ENCODE measurements around the gene ADGRE3. TPM values are rescaled to one million over a fixed set of nuclear protein-coding genes. Genes with fewer than 3 reads are reported as not detected.

The ADGRE3 gene
- total and polyA plus RNA-seq, 4 donors = 0.63 TPM; not detected in 3

GRCh38 chr19:14699641-14700040 lies 25.0 kb upstream of the ADGRE3 start:
- no peak overlapping the region for H3K27ac ChIP-seq (ENCODE audit: low read depth in 1 of 2, low read length in 2 of 2)
- DNase-seq (no peak), ATAC-seq (ENCODE audit: low FRiP score) (no peak)
- H3K27me3 ChIP-seq (ENCODE audit: control insufficient read depth in 1 of 2, insufficient read depth in 2 of 2, low read length in 1 of 2) = no peaks in the 10 kb centered on the region
- H3K4me1 ChIP-seq (ENCODE audit: control insufficient read depth in 1 of 2, insufficient read depth in 2 of 2, low read length in 2 of 2) = no peaks in the 10 kb centered on the region
- intact Hi-C loops (cut with DNase I) = no loop called here
- no peaks in the 10 kb centered on the region for H3K9me3 ChIP-seq (ENCODE audit: control insufficient read depth, low read length)
- WGBS, 2 donors = 56 to 58% methylated on average over 8 of the region's 8 CpGs
- no peak overlapping the region for H3K4me3 ChIP-seq (ENCODE audit: low read length in 2 of 2)
- H3K36me3 ChIP-seq (ENCODE audit: control insufficient read depth in 1 of 2, insufficient read depth in 2 of 2, low read length in 1 of 2) = peaks cover 18 to 26% of the 10 kb centered on the region in 2 donors

GRCh38 chr19:14695471-14695870 lies 20.8 kb upstream of the ADGRE3 start:
- Histone ChIP-seq H3K27me3 (ENCODE audit: control insufficient read depth in 1 of 2, insufficient read depth in 2 of 2, low read length in 1 of 2) (no peaks in the 10 kb centered on the region), H3K36me3 (ENCODE audit: control insufficient read depth in 1 of 2, insufficient read depth in 2 of 2, low read length in 1 of 2) (peaks cover 7 to 16% of the 10 kb centered on the region in 2 donors), H3K27ac (ENCODE audit: low read depth in 1 of 2, low read length in 2 of 2) (no peak overlapping the region), H3K4me3 (ENCODE audit: low read length in 2 of 2) (no peak overlapping the region), H3K4me1 (ENCODE audit: control insufficient read depth in 1 of 2, insufficient read depth in 2 of 2, low read length in 2 of 2) (no peaks in the 10 kb centered on the region), H3K9me3 (ENCODE audit: control insufficient read depth, low read length) (no peaks in the 10 kb centered on the region)
- ATAC-seq (ENCODE audit: low FRiP score) (no peak), DNase-seq (no peak)
- intact Hi-C loops (cut with DNase I) = no loop called here
- WGBS, 2 donors = 92% methylated on average over 5 of the region's 5 CpGs

- H3K4me3 ChIP-seq (ENCODE audit: low read length in 2 of 2) = no peak overlapping the region
- H3K4me1 ChIP-seq (ENCODE audit: control insufficient read depth in 1 of 2, insufficient read depth in 2 of 2, low read length in 2 of 2) = no peaks in the 10 kb centered on the region
- no peaks in the 10 kb centered on the region for H3K27me3 ChIP-seq (ENCODE audit: control insufficient read depth in 1 of 2, insufficient read depth in 2 of 2, low read length in 1 of 2)
- H3K36me3 ChIP-seq (ENCODE audit: control insufficient read depth in 1 of 2, insufficient read depth in 2 of 2, low read length in 1 of 2) = peaks cover 7 to 14% of the 10 kb centered on the region in 2 donors
- DNase-seq (no peak), ATAC-seq (ENCODE audit: low FRiP score) (no peak)
- no peak overlapping the region for H3K27ac ChIP-seq (ENCODE audit: low read depth in 1 of 2, low read length in 2 of 2)
- intact Hi-C loops (cut with DNase I) = no loop called here
- no peaks in the 10 kb centered on the region for H3K9me3 ChIP-seq (ENCODE audit: control insufficient read depth, low read length)
- WGBS, 2 donors = 87 to 88% methylated on average over 13 of the region's 13 CpGs
These were observed 20.1 kb upstream of the ADGRE3 start for GRCh38 chr19:14694641-14695266.

- Histone ChIP-seq H3K36me3 (ENCODE audit: control insufficient read depth in 1 of 2, insufficient read depth in 2 of 2, low read length in 1 of 2) (peaks cover 0 to 5% of the 10 kb centered on the region in 2 donors), H3K4me1 (ENCODE audit: control insufficient read depth in 1 of 2, insufficient read depth in 2 of 2, low read length in 2 of 2) (no peaks in the 10 kb centered on the region), H3K27me3 (ENCODE audit: control insufficient read depth in 1 of 2, insufficient read depth in 2 of 2, low read length in 1 of 2) (no peaks in the 10 kb centered on the region), H3K9me3 (ENCODE audit: control insufficient read depth, low read length) (no peaks in the 10 kb centered on the region), H3K27ac (ENCODE audit: low read depth in 1 of 2, low read length in 2 of 2) (peak within 1 kb of the TSS in 1 of 2 donors; percentile 97), H3K4me3 (ENCODE audit: low read length in 2 of 2) (peak within 1 kb of the TSS; percentile 95 to 100)
- ATAC-seq (ENCODE audit: low FRiP score) (peak; percentile 98), DNase-seq (peak; percentile 98 to 100)
- intact Hi-C loops (cut with DNase I) = loop anchor here in 1 of 2 donors (2.0 kb wide), 1 partner anchor 115 kb away; no protein-coding TSS in a partner anchor
- 0 to 1% methylated on average over 56 to 66 of the region's 66 CpGs for WGBS, 2 donors
These were observed 15.2 kb upstream of the ADGRE3 start, which contains the start of gene ZNF333 for GRCh38 chr19:14689598-14690503. ZNF333 (plus strand) TSS chr19:14690048; CDS start chr19:14693492, 3,444 bp downstream.

GRCh38 chr19:14686411-14686810 lies 11.8 kb upstream of the ADGRE3 start:
- Histone ChIP-seq H3K9me3 (ENCODE audit: control insufficient read depth, low read length) (no peaks in the 10 kb centered on the region), H3K27ac (ENCODE audit: low read depth in 1 of 2, low read length in 2 of 2) (no peak overlapping the region), H3K4me1 (ENCODE audit: control insufficient read depth in 1 of 2, insufficient read depth in 2 of 2, low read length in 2 of 2) (no peaks in the 10 kb centered on the region), H3K27me3 (ENCODE audit: control insufficient read depth in 1 of 2, insufficient read depth in 2 of 2, low read length in 1 of 2) (no peaks in the 10 kb centered on the region), H3K4me3 (ENCODE audit: low read length in 2 of 2) (no peak overlapping the region), H3K36me3 (ENCODE audit: control insufficient read depth in 1 of 2, insufficient read depth in 2 of 2, low read length in 1 of 2) (no peaks in the 10 kb centered on the region)
- 47 to 49% methylated on average over 3 of the region's 3 CpGs for WGBS, 2 donors
- ATAC-seq (ENCODE audit: low FRiP score) (no peak), DNase-seq (no peak)
- intact Hi-C loops (cut with DNase I) = no loop called here

GRCh38 chr19:14683439-14683838 lies 8.8 kb upstream of the ADGRE3 start:
- no peak for DNase-seq
- no peak for ATAC-seq (ENCODE audit: low FRiP score)
- H3K36me3 ChIP-seq (ENCODE audit: control insufficient read depth in 1 of 2, insufficient read depth in 2 of 2, low read length in 1 of 2) = no peaks in the 10 kb centered on the region
- no peaks in the 10 kb centered on the region for H3K4me1 ChIP-seq (ENCODE audit: control insufficient read depth in 1 of 2, insufficient read depth in 2 of 2, low read length in 2 of 2)
- no peaks in the 10 kb centered on the region for H3K27me3 ChIP-seq (ENCODE audit: control insufficient read depth in 1 of 2, insufficient read depth in 2 of 2, low read length in 1 of 2)
- H3K27ac ChIP-seq (ENCODE audit: low read depth in 1 of 2, low read length in 2 of 2) = no peak overlapping the region
- intact Hi-C loops (cut with DNase I) = no loop called here
- H3K9me3 ChIP-seq (ENCODE audit: control insufficient read depth, low read length) = no peaks in the 10 kb centered on the region
- H3K4me3 ChIP-seq (ENCODE audit: low read length in 2 of 2) = no peak overlapping the region
- 46 to 50% methylated on average over 3 of the region's 3 CpGs for WGBS, 2 donors

GRCh38 chr19:14682084-14682483 lies 7.4 kb upstream of the ADGRE3 start:
- H3K9me3 ChIP-seq (ENCODE audit: control insufficient read depth, low read length) = no peaks in the 10 kb centered on the region
- 77 to 83% methylated on average over 2 of the region's 2 CpGs for WGBS, 2 donors
- no peak overlapping the region for H3K4me3 ChIP-seq (ENCODE audit: low read length in 2 of 2)
- ATAC-seq (ENCODE audit: low FRiP score) (no peak), DNase-seq (no peak)
- H3K4me1 ChIP-seq (ENCODE audit: control insufficient read depth in 1 of 2, insufficient read depth in 2 of 2, low read length in 2 of 2) = no peaks in the 10 kb centered on the region
- no peaks in the 10 kb centered on the region for H3K27me3 ChIP-seq (ENCODE audit: control insufficient read depth in 1 of 2, insufficient read depth in 2 of 2, low read length in 1 of 2)
- intact Hi-C loops (cut with DNase I) = no loop called here
- H3K36me3 ChIP-seq (ENCODE audit: control insufficient read depth in 1 of 2, insufficient read depth in 2 of 2, low read length in 1 of 2) = no peaks in the 10 kb centered on the region
- H3K27ac ChIP-seq (ENCODE audit: low read depth in 1 of 2, low read length in 2 of 2) = no peak overlapping the region

- no peak overlapping the region for H3K4me3 ChIP-seq (ENCODE audit: low read length in 2 of 2)
- H3K9me3 ChIP-seq (ENCODE audit: control insufficient read depth, low read length) = no peaks in the 10 kb centered on the region
- DNase-seq (no peak), ATAC-seq (ENCODE audit: low FRiP score) (no peak)
- no peak overlapping the region for H3K27ac ChIP-seq (ENCODE audit: low read depth in 1 of 2, low read length in 2 of 2)
- no peaks in the 10 kb centered on the region for H3K4me1 ChIP-seq (ENCODE audit: control insufficient read depth in 1 of 2, insufficient read depth in 2 of 2, low read length in 2 of 2)
- no peaks in the 10 kb centered on the region for H3K27me3 ChIP-seq (ENCODE audit: control insufficient read depth in 1 of 2, insufficient read depth in 2 of 2, low read length in 1 of 2)
- 79 to 86% methylated on average over 9 of the region's 9 CpGs for WGBS, 2 donors
- H3K36me3 ChIP-seq (ENCODE audit: control insufficient read depth in 1 of 2, insufficient read depth in 2 of 2, low read length in 1 of 2) = no peaks in the 10 kb centered on the region
- intact Hi-C loops (cut with DNase I) = no loop called here
These were observed 3.6 kb upstream of the ADGRE3 start for GRCh38 chr19:14678199-14678598.

Measured in aorta (tissue), 5 donors.